H1 (cell line): Measurements from ENCODE around the gene FOXP2. TPM values are rescaled to one million over a fixed set of nuclear protein-coding genes. Genes with fewer than 3 reads are reported as not detected.

Source experiments
- CTCF ChIA-PET: fragments of 300-600 bp; sonication (Branson Sonifier 250); formaldehyde crosslinking; loops from one replicate; lab custom pipeline; 2021; ENCODE audit not compliant: partially characterized antibody; lab: Charles Lee
- POLR2A ChIA-PET: fragments of 300-600 bp; sonication (Branson Sonifier 250); formaldehyde crosslinking; loops from one replicate; lab custom pipeline; 2021; ENCODE audit warnings: inconsistent platforms; ENCODE audit not compliant: partially characterized antibody; lab: Charles Lee
- DNase-seq, 2 experiments: peaks; one replicate each; pipeline versions ENCODE4 v3.0.0 to v3.0.0-alpha.2; 2010 to 2022; ENCODE audit warnings: low spot score in 2 of 2, low read depth in 1 of 2, mixed read lengths in 1 of 2
- FAIRE-seq: peaks from 2 replicates; lab custom pipeline; 2011; peaks lifted over from hg19 to GRCh38; lab: Jason Lieb, UNC
- H2AFZ ChIP-seq: 2 replicates; pipeline ENCODE4 v1.8.1; 2012; ENCODE audit warnings: low read length, inconsistent platforms
- H2AK5ac ChIP-seq: 2 replicates; pipeline ENCODE4 v1.6.1; 2013; ENCODE audit warnings: low read depth, low read length
- H2BK120ac ChIP-seq: replicated peaks from 2 replicates; pipeline ENCODE3; 2013; ENCODE audit warnings: low read depth, low read length, inconsistent platforms
- H2BK12ac ChIP-seq: 2 replicates; pipeline ENCODE4 v1.6.1; 2013; ENCODE audit warnings: low read depth, low read length
- H2BK15ac ChIP-seq: 2 replicates; pipeline ENCODE4 v1.6.1; 2013; ENCODE audit warnings: low read length
- H2BK20ac ChIP-seq: 2 replicates; pipeline ENCODE4 v1.6.1; 2013; ENCODE audit warnings: low read length
- H2BK5ac ChIP-seq: 2 replicates; pipeline ENCODE4 v1.6.1; 2013; ENCODE audit warnings: low read depth, low read length
- H3K14ac ChIP-seq: 2 replicates; pipeline ENCODE4 v1.6.1; 2013; ENCODE audit warnings: inconsistent platforms; ENCODE audit not compliant: insufficient read length
- H3K18ac ChIP-seq: 2 replicates; pipeline ENCODE4 v1.6.1; 2013; ENCODE audit warnings: low read length; ENCODE audit errors: extremely low read depth
- H3K23ac ChIP-seq: 2 replicates; pipeline ENCODE4 v1.6.1; 2013; ENCODE audit warnings: inconsistent platforms; ENCODE audit not compliant: insufficient read length
- H3K23me2 ChIP-seq: 2 replicates; pipeline ENCODE4 v1.6.1; 2013; ENCODE audit warnings: low read depth, low read length
- H3K27ac ChIP-seq: 2 replicates; pipeline ENCODE4 v1.6.1; 2011; ENCODE audit warnings: low read depth, low read length, inconsistent platforms
- H3K27me3 ChIP-seq, 4 experiments: replicated peaks in 1 of 4; 1 replicate in 1 of 4; 2 replicates in 3 of 4; pipeline versions ENCODE4 v1.6.1 to v1.8.1; 2011 to 2013; ENCODE audit warnings: low read length in 3 of 4, mild to moderate bottlenecking in 3 of 4, inconsistent platforms in 2 of 4, mixed read lengths in 2 of 4, moderate library complexity in 1 of 4; ENCODE audit not compliant: control insufficient read depth in 3 of 4, insufficient read depth in 3 of 4; ENCODE audit errors: extremely low read depth in 1 of 4
- H3K36me3 ChIP-seq, 4 experiments: 2 replicates each; pipeline versions ENCODE4 v1.6.1 to v1.8.1; 2011 to 2013; ENCODE audit warnings: mild to moderate bottlenecking in 4 of 4, low read length in 3 of 4, moderate library complexity in 2 of 4, control low read depth in 1 of 4, inconsistent platforms in 1 of 4; ENCODE audit not compliant: insufficient read depth in 4 of 4, control insufficient read depth in 2 of 4
- H3K4ac ChIP-seq: replicated peaks from 2 replicates; pipeline ENCODE3; 2013; ENCODE audit warnings: low read length, low read depth, mixed read lengths, inconsistent platforms; ENCODE audit not compliant: insufficient read length
- H3K4me1 ChIP-seq, 4 experiments: replicated peaks in 1 of 4; 1 replicate in 1 of 4; 2 replicates in 3 of 4; pipeline versions ENCODE4 v1.6.1 to v1.8.1; 2011 to 2013; ENCODE audit warnings: low read length in 3 of 4, inconsistent platforms in 2 of 4, mixed read lengths in 1 of 4; ENCODE audit not compliant: insufficient read depth in 4 of 4, control insufficient read depth in 3 of 4
- H3K4me2 ChIP-seq, 2 experiments: 2 replicates each; pipeline versions ENCODE4 v1.6.1 to v1.8.1; 2011 to 2013; ENCODE audit warnings: low read depth in 2 of 2, low read length in 2 of 2, control low read depth in 1 of 2, inconsistent platforms in 1 of 2, mild to moderate bottlenecking in 1 of 2; ENCODE audit not compliant: insufficient read depth in 1 of 2
- H3K4me3 ChIP-seq, 4 experiments: fragments of 200-600, 300-600 bp in 1 of 4; sonication (generic), shearing (Covaris generic), sonication (Bioruptor Twin) in 1 of 4; 2 replicates each; pipeline versions ENCODE4 v1.5.1 to v1.8.1; 2011 to 2016; ENCODE audit warnings: low read length in 4 of 4, low read depth in 3 of 4, control low read depth in 2 of 4, inconsistent platforms in 2 of 4, mild to moderate bottlenecking in 2 of 4, mixed read lengths in 1 of 4, moderate library complexity in 1 of 4; ENCODE audit not compliant: insufficient read depth in 2 of 4; ENCODE audit errors: extremely low read depth in 1 of 4
- H3K56ac ChIP-seq: replicated peaks from 2 replicates; pipeline ENCODE3; 2013; ENCODE audit warnings: low read depth, mild to moderate bottlenecking, mixed read lengths, low read length, inconsistent platforms; ENCODE audit not compliant: insufficient read length
- H3K79me1 ChIP-seq: 2 replicates; pipeline ENCODE4 v1.6.1; 2013; ENCODE audit warnings: low read depth, low read length, control low read depth
- H3K79me2 ChIP-seq, 2 experiments: 2 replicates each; pipeline versions ENCODE4 v1.6.1 to v1.8.1; 2012 to 2013; ENCODE audit warnings: low read length in 2 of 2, mild to moderate bottlenecking in 2 of 2, inconsistent platforms in 1 of 2; ENCODE audit not compliant: insufficient read depth in 2 of 2, control insufficient read depth in 1 of 2
- H3K9ac ChIP-seq, 4 experiments: replicated peaks in 1 of 4; 1 replicate in 1 of 4; 2 replicates in 3 of 4; pipeline versions ENCODE4 v1.6.1 to v1.8.1; 2011 to 2013; ENCODE audit warnings: low read depth in 3 of 4, low read length in 3 of 4, control low read depth in 2 of 4, mild to moderate bottlenecking in 2 of 4, moderate library complexity in 2 of 4, inconsistent platforms in 1 of 4; ENCODE audit errors: extremely low read depth in 1 of 4
- H3K9me3 ChIP-seq, 2 experiments: 2 replicates each; pipeline versions ENCODE4 v1.6.1 to v1.8.1; 2012 to 2013; ENCODE audit warnings: mild to moderate bottlenecking in 2 of 2, moderate library complexity in 2 of 2, control low read depth in 1 of 2, inconsistent platforms in 1 of 2, low read depth in 1 of 2, low read length in 1 of 2, mixed read lengths in 1 of 2; ENCODE audit not compliant: insufficient read depth in 2 of 2
- H4K20me1 ChIP-seq, 2 experiments: replicated peaks in 1 of 2; 2 replicates each; pipeline versions ENCODE3 to v1.8.1; 2011 to 2013; ENCODE audit warnings: inconsistent platforms in 2 of 2, low read length in 2 of 2, mild to moderate bottlenecking in 1 of 2; ENCODE audit not compliant: insufficient read depth in 2 of 2, control insufficient read depth in 1 of 2
- H4K5ac ChIP-seq: 2 replicates; pipeline ENCODE4 v1.6.1; 2013; ENCODE audit warnings: low read length, low read depth, mixed read lengths, inconsistent platforms; ENCODE audit not compliant: insufficient read length
- H4K8ac ChIP-seq: 2 replicates; pipeline ENCODE4 v1.8.0; 2013; ENCODE audit warnings: mild to moderate bottlenecking, moderate library complexity, low read length, inconsistent platforms; ENCODE audit not compliant: insufficient read depth; ENCODE audit errors: extremely low read depth
- H4K91ac ChIP-seq: replicated peaks from 2 replicates; pipeline ENCODE3; 2013; ENCODE audit warnings: low read length, mixed read lengths, inconsistent platforms; ENCODE audit not compliant: insufficient read length
- CHD1 ChIP-seq: IDR thresholded peaks from 2 replicates; pipeline ENCODE4 v1.6.1; 2012; ENCODE audit warnings: low read depth, low read length, improper control_type of control experiment
- CREB1 ChIP-seq: IDR thresholded peaks from 2 replicates; pipeline ENCODE4 v1.6.1; 2012; ENCODE audit warnings: inconsistent platforms
- JUN ChIP-seq: IDR thresholded peaks from 2 replicates; pipeline ENCODE4 v1.6.1; 2011; ENCODE audit warnings: low read depth, mild to moderate bottlenecking, improper control_type of control experiment, low read length
- MAFK ChIP-seq: IDR thresholded peaks from 2 replicates; pipeline ENCODE4 v1.6.1; 2012; ENCODE audit warnings: low read depth, mild to moderate bottlenecking, improper control_type of control experiment, low read length
- RBBP5 ChIP-seq: IDR thresholded peaks from 2 replicates; pipeline ENCODE4 v1.7.1; 2012; ENCODE audit warnings: low read depth, mild to moderate bottlenecking, inconsistent platforms, low read length, moderate library complexity, borderline replicate concordance
- RNF2 ChIP-seq: fragments of 200-900, 300-1000 bp; sonication (generic); IDR thresholded peaks from 2 replicates; pipeline ENCODE4 v1.7.1; 2016; ENCODE audit warnings: borderline replicate concordance, low read depth, mild to moderate bottlenecking, antibody characterized with exemption, low read length; ENCODE audit not compliant: poor library complexity, severe bottlenecking; ENCODE audit errors: missing control alignments
- WGBS, 2 experiments: shearing (Covaris generic) in 1 of 2; methylation state at CpG; one replicate each; pipeline versions ENCODE4 v1.1.6 to v1.1.7; 2013 to 2015; ENCODE audit warnings: low lambda C conversion rate in 2 of 2, mixed read lengths in 2 of 2, inconsistent platforms in 1 of 2, low coverage in 1 of 2, missing lambda C conversion rate in 1 of 2; ENCODE audit not compliant: insufficient replicate concordance in 2 of 2, insufficient coverage in 1 of 2, insufficient read length in 1 of 2; ENCODE audit errors: extremely low coverage in 1 of 2, missing lambda C conversion rate in 1 of 2; 5-methylcytosine and 5-hydroxymethylcytosine counted together
- polyA plus RNA-seq, 7 experiments: library from polyadenylated mRNA; depleted of rRNA in 3 of 7; stranded (reverse) in 5 of 7; unstranded in 2 of 7; fragments of >200 nt in 5 of 7; fragments of 200-250 nt in 2 of 7; gene quantifications; 1 replicate in 5 of 7; 2 replicates in 1 of 7; 4 replicates in 1 of 7; pipeline versions ENCODE4 v1.2.1 to v1.2.3, GENCODE V29; 2011 to 2013; ENCODE audit warnings: missing spikeins in 2 of 7, mixed read lengths in 2 of 7
- total RNA-seq: library from RNA; stranded (reverse); fragmentation: NEBNext Ultra II Directional; extraction: Animal tissue kit (Norgen Biotek cat#: 25700); gene quantifications from 2 replicates; pipeline ENCODE4 v1.2.1, GENCODE V29; 2021

Gene FOXP2
- total and polyA plus RNA-seq, 2 of the 8 experiments (the other 6 are each of a cell fraction or from before 2014, with no cell fraction given): 0.09 to 0.43 TPM

DNA sequence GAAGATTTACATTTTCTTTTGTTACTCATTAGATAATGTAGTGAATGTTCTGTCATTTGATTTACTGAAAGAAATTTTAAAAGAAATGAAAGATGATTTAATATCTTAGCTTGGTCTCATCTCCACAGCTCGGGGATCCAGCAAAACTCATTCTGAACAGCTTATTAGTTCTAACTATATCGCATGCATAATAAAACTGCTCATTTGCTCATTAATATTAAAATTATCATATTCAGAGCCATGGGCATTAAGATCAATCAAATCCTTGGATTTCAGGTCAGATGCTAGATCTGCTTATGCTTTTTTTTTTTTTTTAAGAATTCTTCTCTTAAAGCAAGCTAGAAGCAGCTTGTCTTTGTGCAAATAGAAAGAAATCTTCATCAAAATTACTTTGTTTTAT, 246.1 kb downstream of the FOXP2 start:
- Histone ChIP-seq H3K4me3 (no peak overlapping the region), H4K5ac (no peak overlapping the region), H2BK20ac (no peak overlapping the region), H3K18ac (no peak overlapping the region), H4K8ac (no peak overlapping the region), H3K9me3 (no peaks in the 10 kb centered on the region), H3K56ac (no peak overlapping the region), H3K27me3 (no peaks in the 10 kb centered on the region), H2BK120ac (no peak overlapping the region), H2BK5ac (no peak overlapping the region), H3K4ac (no peak overlapping the region), H2BK15ac (no peak overlapping the region), H3K36me3 (no peaks in the 10 kb centered on the region), H2AK5ac (no peak overlapping the region), H4K20me1 (no peaks in the 10 kb centered on the region), H3K4me1 (peaks cover 0 to 15% (median 5%) of the 10 kb centered on the region in 4 experiments; a peak in 3 of 7 replicates), H4K91ac (no peak overlapping the region), H3K79me2 (no peaks in the 10 kb centered on the region), H3K4me2 (no peak overlapping the region), H3K23me2 (no peaks in the 10 kb centered on the region), H3K9ac (no peak overlapping the region), H3K23ac (no peak overlapping the region), H2BK12ac (no peak overlapping the region), H2AFZ (no peak overlapping the region), H3K14ac (no peak overlapping the region), H3K27ac (no peak overlapping the region), H3K79me1 (no peaks in the 10 kb centered on the region)
- DNase-seq (no peak), FAIRE-seq (no peak)
- ChIA-PET POLR2A (no interaction called here), CTCF (interaction anchor here (0.9 to 2.7 kb wide), 4 partner anchors 10 to 579 kb away, joined by 3 to 10 read pairs (median 6); no protein-coding TSS in a partner anchor)
- TF ChIP-seq RBBP5: no peak
- no peak for TF ChIP-seq JUN
- no peak for TF ChIP-seq MAFK
- TF ChIP-seq RNF2: no peak
- no peak for TF ChIP-seq CREB1
- TF ChIP-seq CHD1: no peak
- 91% methylated on average over 2 of the region's 2 CpGs; no CpG with 5 or more reads in 1 of the 2 experiments for WGBS, 2 experiments
